ENCODE results near the gene ATP5MC3. TPM values are rescaled to one million over a fixed set of nuclear protein-coding genes. Genes with fewer than 3 reads are reported as not detected.

The ATP5MC3 gene
- total and polyA plus RNA-seq, 2 experiments from 2014 or later, result 185 to 557 TPM

- peaks cover 5% of the 10 kb centered on the region; the same call in 2 of the 3 replicates for H3K36me3 Mint-ChIP-seq (ENCODE audit: low read depth)
- Histone ChIP-seq H4K20me1 (replicated peaks; ENCODE audit: insufficient read depth) (peaks cover 54% of the 10 kb centered on the region), H3K4me2 (no peak overlapping the region), H3K36me3 (ENCODE audit: insufficient read depth) (no peaks in the 10 kb centered on the region), H2AFZ (no peak overlapping the region), H3K4me3 (no peak overlapping the region), H3K9me2 (ENCODE audit: insufficient read depth) (no peaks in the 10 kb centered on the region), H3K27me3 (ENCODE audit: insufficient read depth) (no peaks in the 10 kb centered on the region), H3K79me2 (replicated peaks; ENCODE audit: insufficient read depth) (peaks cover 100% of the 10 kb centered on the region), H3K27ac (ENCODE audit: low read depth) (no peak overlapping the region), H3K4me1 (ENCODE audit: insufficient read depth) (no peaks in the 10 kb centered on the region), H3F3A (replicated peaks; ENCODE audit: low read depth) (no peaks in the 10 kb centered on the region)
- H3K4me3 Mint-ChIP-seq, result no peak overlapping the region
- DNase-seq (ENCODE audit: low spot score), result no peak
- no peak overlapping the region for H3K27ac Mint-ChIP-seq
- no peak for TF ChIP-seq STAT1 (IDR thresholded peaks at IDR 0.05; ENCODE audit: unreplicated experiment)
- TF ChIP-seq ETS1 (IDR thresholded peaks at IDR 0.05), result no peak
- TF ChIP-seq EZH2 (IDR thresholded peaks at IDR 0.05; ENCODE audit: low read depth, unreplicated experiment), result no peak
- no peak for TF ChIP-seq ZNF114 (CRISPR knock-in tag; IDR thresholded peaks at IDR 0.05)
- no peak for TF ChIP-seq EZH2phosphoT487 (IDR thresholded peaks at IDR 0.05; ENCODE audit: unreplicated experiment)
- no peak for TF ChIP-seq NANOG (IDR thresholded peaks at IDR 0.05; ENCODE audit: borderline replicate concordance)
- TF ChIP-seq CREB1 (CRISPR knock-in tag; IDR thresholded peaks at IDR 0.05; ENCODE audit: low read depth), result no peak
- TF ChIP-seq REST (IDR thresholded peaks at IDR 0.05; ENCODE audit: unreplicated experiment), result no peak
- no peak for TF ChIP-seq CTCF (conservative IDR thresholded peaks at IDR 0.05; ENCODE audit: low read depth in 2 of 2)
- no peak for TF ChIP-seq ZNF331 (CRISPR knock-in tag; IDR thresholded peaks at IDR 0.05; ENCODE audit: low read depth)
- TF ChIP-seq POLR2AphosphoS5 (IDR thresholded peaks at IDR 0.05; ENCODE audit: low read depth), result no peak
- peaks cover 12% of the 10 kb centered on the region for H3K4me1 Mint-ChIP-seq
- H3K27me3 Mint-ChIP-seq (ENCODE audit: insufficient read depth, low read depth, poor library complexity), result peaks cover 3% of the 10 kb centered on the region
- no peaks in the 10 kb centered on the region for H3K9me3 Mint-ChIP-seq
- ATAC-seq, result no peak
Measured at GRCh38 chr2:175158894-175159293, 22.6 kb downstream of the ATP5MC3 start.

Data from GM23338 (cell line).